H1 (cell line): ENCODE measurements around the gene BMERB1. TPM values are rescaled to one million over a fixed set of nuclear protein-coding genes. Genes with fewer than 3 reads are reported as not detected.

Experiments used
- CTCF ChIA-PET: fragments of 300-600 bp; sonication (Branson Sonifier 250); formaldehyde crosslinking; loops from one replicate; lab custom pipeline; 2021; ENCODE audit not compliant: partially characterized antibody; lab: Charles Lee
- POLR2A ChIA-PET: fragments of 300-600 bp; sonication (Branson Sonifier 250); formaldehyde crosslinking; loops from one replicate; lab custom pipeline; 2021; ENCODE audit warnings: inconsistent platforms; ENCODE audit not compliant: partially characterized antibody; lab: Charles Lee
- DNase-seq, 2 experiments: peaks; one replicate each; pipeline versions ENCODE4 v3.0.0 to v3.0.0-alpha.2; 2010 to 2022; ENCODE audit warnings: low spot score in 2 of 2, low read depth in 1 of 2, mixed read lengths in 1 of 2
- FAIRE-seq: peaks from 2 replicates; lab custom pipeline; 2011; peaks lifted over from hg19 to GRCh38; lab: Jason Lieb, UNC
- H2AFZ ChIP-seq: 2 replicates; pipeline ENCODE4 v1.8.1; 2012; ENCODE audit warnings: low read length, inconsistent platforms
- H2AK5ac ChIP-seq: 2 replicates; pipeline ENCODE4 v1.6.1; 2013; ENCODE audit warnings: low read depth, low read length
- H2BK120ac ChIP-seq: replicated peaks from 2 replicates; pipeline ENCODE3; 2013; ENCODE audit warnings: low read depth, low read length, inconsistent platforms
- H2BK12ac ChIP-seq: 2 replicates; pipeline ENCODE4 v1.6.1; 2013; ENCODE audit warnings: low read depth, low read length
- H2BK15ac ChIP-seq: 2 replicates; pipeline ENCODE4 v1.6.1; 2013; ENCODE audit warnings: low read length
- H2BK20ac ChIP-seq: 2 replicates; pipeline ENCODE4 v1.6.1; 2013; ENCODE audit warnings: low read length
- H2BK5ac ChIP-seq: 2 replicates; pipeline ENCODE4 v1.6.1; 2013; ENCODE audit warnings: low read depth, low read length
- H3K14ac ChIP-seq: 2 replicates; pipeline ENCODE4 v1.6.1; 2013; ENCODE audit warnings: inconsistent platforms; ENCODE audit not compliant: insufficient read length
- H3K18ac ChIP-seq: 2 replicates; pipeline ENCODE4 v1.6.1; 2013; ENCODE audit warnings: low read length; ENCODE audit errors: extremely low read depth
- H3K23ac ChIP-seq: 2 replicates; pipeline ENCODE4 v1.6.1; 2013; ENCODE audit warnings: inconsistent platforms; ENCODE audit not compliant: insufficient read length
- H3K23me2 ChIP-seq: 2 replicates; pipeline ENCODE4 v1.6.1; 2013; ENCODE audit warnings: low read depth, low read length
- H3K27ac ChIP-seq: 2 replicates; pipeline ENCODE4 v1.6.1; 2011; ENCODE audit warnings: low read depth, low read length, inconsistent platforms
- H3K27me3 ChIP-seq, 4 experiments: replicated peaks in 1 of 4; 1 replicate in 1 of 4; 2 replicates in 3 of 4; pipeline versions ENCODE4 v1.6.1 to v1.8.1; 2011 to 2013; ENCODE audit warnings: low read length in 3 of 4, mild to moderate bottlenecking in 3 of 4, inconsistent platforms in 2 of 4, mixed read lengths in 2 of 4, moderate library complexity in 1 of 4; ENCODE audit not compliant: control insufficient read depth in 3 of 4, insufficient read depth in 3 of 4; ENCODE audit errors: extremely low read depth in 1 of 4
- H3K36me3 ChIP-seq, 4 experiments: 2 replicates each; pipeline versions ENCODE4 v1.6.1 to v1.8.1; 2011 to 2013; ENCODE audit warnings: mild to moderate bottlenecking in 4 of 4, low read length in 3 of 4, moderate library complexity in 2 of 4, control low read depth in 1 of 4, inconsistent platforms in 1 of 4; ENCODE audit not compliant: insufficient read depth in 4 of 4, control insufficient read depth in 2 of 4
- H3K4ac ChIP-seq: replicated peaks from 2 replicates; pipeline ENCODE3; 2013; ENCODE audit warnings: low read length, low read depth, mixed read lengths, inconsistent platforms; ENCODE audit not compliant: insufficient read length
- H3K4me1 ChIP-seq, 4 experiments: replicated peaks in 1 of 4; 1 replicate in 1 of 4; 2 replicates in 3 of 4; pipeline versions ENCODE4 v1.6.1 to v1.8.1; 2011 to 2013; ENCODE audit warnings: low read length in 3 of 4, inconsistent platforms in 2 of 4, mixed read lengths in 1 of 4; ENCODE audit not compliant: insufficient read depth in 4 of 4, control insufficient read depth in 3 of 4
- H3K4me2 ChIP-seq, 2 experiments: 2 replicates each; pipeline versions ENCODE4 v1.6.1 to v1.8.1; 2011 to 2013; ENCODE audit warnings: low read depth in 2 of 2, low read length in 2 of 2, control low read depth in 1 of 2, inconsistent platforms in 1 of 2, mild to moderate bottlenecking in 1 of 2; ENCODE audit not compliant: insufficient read depth in 1 of 2
- H3K4me3 ChIP-seq, 4 experiments: fragments of 200-600, 300-600 bp in 1 of 4; sonication (generic), shearing (Covaris generic), sonication (Bioruptor Twin) in 1 of 4; 2 replicates each; pipeline versions ENCODE4 v1.5.1 to v1.8.1; 2011 to 2016; ENCODE audit warnings: low read length in 4 of 4, low read depth in 3 of 4, control low read depth in 2 of 4, inconsistent platforms in 2 of 4, mild to moderate bottlenecking in 2 of 4, mixed read lengths in 1 of 4, moderate library complexity in 1 of 4; ENCODE audit not compliant: insufficient read depth in 2 of 4; ENCODE audit errors: extremely low read depth in 1 of 4
- H3K56ac ChIP-seq: replicated peaks from 2 replicates; pipeline ENCODE3; 2013; ENCODE audit warnings: low read depth, mild to moderate bottlenecking, mixed read lengths, low read length, inconsistent platforms; ENCODE audit not compliant: insufficient read length
- H3K79me1 ChIP-seq: 2 replicates; pipeline ENCODE4 v1.6.1; 2013; ENCODE audit warnings: low read depth, low read length, control low read depth
- H3K79me2 ChIP-seq, 2 experiments: 2 replicates each; pipeline versions ENCODE4 v1.6.1 to v1.8.1; 2012 to 2013; ENCODE audit warnings: low read length in 2 of 2, mild to moderate bottlenecking in 2 of 2, inconsistent platforms in 1 of 2; ENCODE audit not compliant: insufficient read depth in 2 of 2, control insufficient read depth in 1 of 2
- H3K9ac ChIP-seq, 4 experiments: replicated peaks in 1 of 4; 1 replicate in 1 of 4; 2 replicates in 3 of 4; pipeline versions ENCODE4 v1.6.1 to v1.8.1; 2011 to 2013; ENCODE audit warnings: low read depth in 3 of 4, low read length in 3 of 4, control low read depth in 2 of 4, mild to moderate bottlenecking in 2 of 4, moderate library complexity in 2 of 4, inconsistent platforms in 1 of 4; ENCODE audit errors: extremely low read depth in 1 of 4
- H3K9me3 ChIP-seq, 2 experiments: 2 replicates each; pipeline versions ENCODE4 v1.6.1 to v1.8.1; 2012 to 2013; ENCODE audit warnings: mild to moderate bottlenecking in 2 of 2, moderate library complexity in 2 of 2, control low read depth in 1 of 2, inconsistent platforms in 1 of 2, low read depth in 1 of 2, low read length in 1 of 2, mixed read lengths in 1 of 2; ENCODE audit not compliant: insufficient read depth in 2 of 2
- H4K20me1 ChIP-seq, 2 experiments: replicated peaks in 1 of 2; 2 replicates each; pipeline versions ENCODE3 to v1.8.1; 2011 to 2013; ENCODE audit warnings: inconsistent platforms in 2 of 2, low read length in 2 of 2, mild to moderate bottlenecking in 1 of 2; ENCODE audit not compliant: insufficient read depth in 2 of 2, control insufficient read depth in 1 of 2
- H4K5ac ChIP-seq: 2 replicates; pipeline ENCODE4 v1.6.1; 2013; ENCODE audit warnings: low read length, low read depth, mixed read lengths, inconsistent platforms; ENCODE audit not compliant: insufficient read length
- H4K8ac ChIP-seq: 2 replicates; pipeline ENCODE4 v1.8.0; 2013; ENCODE audit warnings: mild to moderate bottlenecking, moderate library complexity, low read length, inconsistent platforms; ENCODE audit not compliant: insufficient read depth; ENCODE audit errors: extremely low read depth
- H4K91ac ChIP-seq: replicated peaks from 2 replicates; pipeline ENCODE3; 2013; ENCODE audit warnings: low read length, mixed read lengths, inconsistent platforms; ENCODE audit not compliant: insufficient read length
- FOSL1 ChIP-seq: IDR thresholded peaks from 2 replicates; pipeline ENCODE4 v1.6.1; 2011; ENCODE audit warnings: mild to moderate bottlenecking, low read depth, low read length, moderate library complexity; ENCODE audit not compliant: insufficient read depth
- MAX ChIP-seq: IDR thresholded peaks from 2 replicates; pipeline ENCODE4 v1.6.1; 2012; ENCODE audit warnings: inconsistent platforms
- POLR2A ChIP-seq, 2 experiments: IDR thresholded peaks; 1 replicate in 1 of 2; 2 replicates in 1 of 2; pipeline ENCODE4 v1.6.1; 2011; ENCODE audit warnings: low read depth in 2 of 2, low read length in 2 of 2, mild to moderate bottlenecking in 2 of 2; ENCODE audit errors: control extremely low read depth in 1 of 2
- RAD21 ChIP-seq, 2 experiments: IDR thresholded peaks in 1 of 2; conservative IDR thresholded peaks in 1 of 2; 2 replicates each; pipeline ENCODE4 v1.6.1; 2011; ENCODE audit warnings: low read depth in 2 of 2, low read length in 2 of 2, improper control_type of control experiment in 1 of 2, inconsistent platforms in 1 of 2, mild to moderate bottlenecking in 1 of 2, moderate library complexity in 1 of 2
- RBBP5 ChIP-seq: IDR thresholded peaks from 2 replicates; pipeline ENCODE4 v1.7.1; 2012; ENCODE audit warnings: low read depth, mild to moderate bottlenecking, inconsistent platforms, low read length, moderate library complexity, borderline replicate concordance
- RNF2 ChIP-seq: fragments of 200-900, 300-1000 bp; sonication (generic); IDR thresholded peaks from 2 replicates; pipeline ENCODE4 v1.7.1; 2016; ENCODE audit warnings: borderline replicate concordance, low read depth, mild to moderate bottlenecking, antibody characterized with exemption, low read length; ENCODE audit not compliant: poor library complexity, severe bottlenecking; ENCODE audit errors: missing control alignments
- SAP30 ChIP-seq: fragments of 300-600 bp; sonication (generic); IDR thresholded peaks from 2 replicates; pipeline ENCODE4 v1.7.1; 2012; ENCODE audit warnings: low read length, moderate library complexity, mild to moderate bottlenecking, inconsistent platforms; ENCODE audit not compliant: insufficient read depth, insufficient replicate concordance
- SP1 ChIP-seq: IDR thresholded peaks from 2 replicates; pipeline ENCODE4 v1.6.1; 2011; ENCODE audit warnings: low read depth, low read length
- SP2 ChIP-seq: IDR thresholded peaks from 2 replicates; pipeline ENCODE4 v1.6.1; 2012; ENCODE audit warnings: mild to moderate bottlenecking, low read length, inconsistent platforms
- USF2 ChIP-seq: IDR thresholded peaks from 2 replicates; pipeline ENCODE4 v1.6.1; 2011; ENCODE audit warnings: low read length, improper control_type of control experiment
- WGBS, 2 experiments: shearing (Covaris generic) in 1 of 2; methylation state at CpG; one replicate each; pipeline versions ENCODE4 v1.1.6 to v1.1.7; 2013 to 2015; ENCODE audit warnings: low lambda C conversion rate in 2 of 2, mixed read lengths in 2 of 2, inconsistent platforms in 1 of 2, low coverage in 1 of 2, missing lambda C conversion rate in 1 of 2; ENCODE audit not compliant: insufficient replicate concordance in 2 of 2, insufficient coverage in 1 of 2, insufficient read length in 1 of 2; ENCODE audit errors: extremely low coverage in 1 of 2, missing lambda C conversion rate in 1 of 2; 5-methylcytosine and 5-hydroxymethylcytosine counted together
- polyA plus RNA-seq, 7 experiments: library from polyadenylated mRNA; depleted of rRNA in 3 of 7; stranded (reverse) in 5 of 7; unstranded in 2 of 7; fragments of >200 nt in 5 of 7; fragments of 200-250 nt in 2 of 7; gene quantifications; 1 replicate in 5 of 7; 2 replicates in 1 of 7; 4 replicates in 1 of 7; pipeline versions ENCODE4 v1.2.1 to v1.2.3, GENCODE V29; 2011 to 2013; ENCODE audit warnings: missing spikeins in 2 of 7, mixed read lengths in 2 of 7
- total RNA-seq: library from RNA; stranded (reverse); fragmentation: NEBNext Ultra II Directional; extraction: Animal tissue kit (Norgen Biotek cat#: 25700); gene quantifications from 2 replicates; pipeline ENCODE4 v1.2.1, GENCODE V29; 2021

Gene BMERB1
- total and polyA plus RNA-seq, 2 of the 8 experiments (the other 6 are each of a cell fraction or from before 2014, with no cell fraction given) = 23.5 to 27.1 TPM

GRCh38 chr16:15464401-15465186 is 30.2 kb downstream of the BMERB1 start:
- Histone ChIP-seq H3K14ac (no peak overlapping the region), H2BK5ac (no peak overlapping the region), H2BK120ac (no peak overlapping the region), H3K4me3 (no peak overlapping the region), H3K27me3 (no peaks in the 10 kb centered on the region), H3K4me1 (no peaks in the 10 kb centered on the region), H3K79me2 (no peaks in the 10 kb centered on the region), H3K4ac (no peak overlapping the region), H2BK15ac (no peak overlapping the region), H3K27ac (no peak overlapping the region), H2BK12ac (no peak overlapping the region), H3K9me3 (peaks cover 4 to 9% of the 10 kb centered on the region in 2 experiments; a peak in 1 of 4 replicates), H2BK20ac (no peak overlapping the region), H4K91ac (no peak overlapping the region), H3K4me2 (no peak overlapping the region), H3K23me2 (no peaks in the 10 kb centered on the region), H3K36me3 (no peaks in the 10 kb centered on the region), H2AFZ (no peak overlapping the region), H4K5ac (no peak overlapping the region), H2AK5ac (no peak overlapping the region), H3K18ac (no peak overlapping the region), H4K8ac (no peak overlapping the region), H4K20me1 (no peaks in the 10 kb centered on the region), H3K23ac (no peak overlapping the region), H3K9ac (no peak overlapping the region), H3K56ac (no peak overlapping the region), H3K79me1 (no peaks in the 10 kb centered on the region)
- ChIA-PET POLR2A (interaction anchor here (0.6 to 1.1 kb wide), 2 partner anchors 9 to 408 kb away, joined by 3 read pairs; no protein-coding TSS in a partner anchor), CTCF (no interaction called here)
- WGBS, 2 experiments = 68% methylated on average over 4 of the region's 4 CpGs; no CpG with 5 or more reads in 1 of the 2 experiments
- FAIRE-seq = no peak
- DNase-seq = no peak
- TF ChIP-seq USF2 = no peak
- no peak for TF ChIP-seq MAX
- no peak for TF ChIP-seq SP2
- TF ChIP-seq POLR2A (IDR thresholded peaks at IDR 0.05; ENCODE audit: control extremely low read depth in 1 of 2, low read depth in 2 of 2, low read length in 2 of 2) = no peak
- TF ChIP-seq SAP30 = no peak
- no peak for TF ChIP-seq RAD21 (IDR thresholded peaks at IDR 0.05 in 1 of 2, conservative IDR thresholded peaks at IDR 0.05 in 1 of 2; ENCODE audit: low read depth in 2 of 2, low read length in 2 of 2)
- no peak for TF ChIP-seq FOSL1
- no peak for TF ChIP-seq RNF2
- no peak for TF ChIP-seq RBBP5
- TF ChIP-seq SP1 = no peak
